A673 (cell line): ENCODE measurements around the gene PAPSS2.

Experiments
- EZH2 ChIP-seq: fragments of 200-600 bp; sonication (generic); IDR thresholded peaks from 2 replicates; pipeline ENCODE4 v1.6.1; 2017; ENCODE audit warnings: borderline replicate concordance, low read depth, mild to moderate bottlenecking, mixed read lengths, antibody characterized with exemption, low read length; ENCODE audit not compliant: poor library complexity, severe bottlenecking
- TF ChIP-seq, protein P1 (sequence below): fragments of 300-800, 200-600 bp; sonication (generic); conservative IDR thresholded peaks from 2 replicates; pipeline ENCODE4 v1.5.1; 2017; ENCODE audit warnings: low read depth, mild to moderate bottlenecking, antibody characterized with exemption, low read length, moderate library complexity, mixed read lengths

GRCh38 chr10:87623191-87623590, 36.5 kb upstream of the PAPSS2 start:
- TF ChIP-seq, protein P1, sequence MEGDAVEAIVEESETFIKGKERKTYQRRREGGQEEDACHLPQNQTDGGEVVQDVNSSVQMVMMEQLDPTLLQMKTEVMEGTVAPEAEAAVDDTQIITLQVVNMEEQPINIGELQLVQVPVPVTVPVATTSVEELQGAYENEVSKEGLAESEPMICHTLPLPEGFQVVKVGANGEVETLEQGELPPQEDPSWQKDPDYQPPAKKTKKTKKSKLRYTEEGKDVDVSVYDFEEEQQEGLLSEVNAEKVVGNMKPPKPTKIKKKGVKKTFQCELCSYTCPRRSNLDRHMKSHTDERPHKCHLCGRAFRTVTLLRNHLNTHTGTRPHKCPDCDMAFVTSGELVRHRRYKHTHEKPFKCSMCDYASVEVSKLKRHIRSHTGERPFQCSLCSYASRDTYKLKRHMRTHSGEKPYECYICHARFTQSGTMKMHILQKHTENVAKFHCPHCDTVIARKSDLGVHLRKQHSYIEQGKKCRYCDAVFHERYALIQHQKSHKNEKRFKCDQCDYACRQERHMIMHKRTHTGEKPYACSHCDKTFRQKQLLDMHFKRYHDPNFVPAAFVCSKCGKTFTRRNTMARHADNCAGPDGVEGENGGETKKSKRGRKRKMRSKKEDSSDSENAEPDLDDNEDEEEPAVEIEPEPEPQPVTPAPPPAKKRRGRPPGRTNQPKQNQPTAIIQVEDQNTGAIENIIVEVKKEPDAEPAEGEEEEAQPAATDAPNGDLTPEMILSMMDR, result no peak
- TF ChIP-seq EZH2, result no peak
